ENCODE data around the gene SGIP1. TPM values are rescaled to one million over a fixed set of nuclear protein-coding genes. Genes with fewer than 3 reads are reported as not detected.

Gene SGIP1
- polyA plus RNA-seq, 1 of the 3 experiments (the other 2 are of a cell fraction) = 15.5 TPM

- POLR2A ChIA-PET = interaction anchor here (0.7 to 1.4 kb wide), 2 partner anchors 11 to 57 kb away, joined by 3 to 4 read pairs; no protein-coding TSS in a partner anchor
- H2AFZ ChIP-seq (ENCODE audit: low read depth) = no peak overlapping the region
- H3K4me3 ChIP-seq (ENCODE audit: low read depth in 2 of 2, low read length in 1 of 2) = no peak overlapping the region
- TF ChIP-seq RFX5 (IDR thresholded peaks at IDR 0.05; ENCODE audit: low read length) (no peak), POLR2AphosphoS5 (IDR thresholded peaks at IDR 0.05; ENCODE audit: low read depth, low read length) (no peak), SMC3 (IDR thresholded peaks at IDR 0.05; ENCODE audit: low read depth, low read length) (no peak), CHD2 (IDR thresholded peaks at IDR 0.05; ENCODE audit: low read length, partially characterized antibody) (no peak), FOXJ3 (CRISPR knock-in tag; IDR thresholded peaks at IDR 0.05) (no peak), RAD21 (IDR thresholded peaks at IDR 0.05; ENCODE audit: low read length) (no peak), YY1 (IDR thresholded peaks at IDR 0.05; ENCODE audit: low read depth) (no peak), RXRA (IDR thresholded peaks at IDR 0.05; ENCODE audit: borderline replicate concordance, low read depth) (no peak), TEAD4 (IDR thresholded peaks at IDR 0.05; ENCODE audit: borderline replicate concordance, insufficient read depth) (no peak), ELF1 (IDR thresholded peaks at IDR 0.05) (no peak), RCOR1 (IDR thresholded peaks at IDR 0.05; ENCODE audit: low read length) (no peak), JUND (IDR thresholded peaks at IDR 0.05) (no peak), NRF1 (IDR thresholded peaks at IDR 0.05; ENCODE audit: low read depth, low read length) (no peak), EP300 (IDR thresholded peaks at IDR 0.05; ENCODE audit: borderline replicate concordance in 1 of 2, low read depth in 1 of 2, low read length in 1 of 2) (no peak), USF2 (IDR thresholded peaks at IDR 0.05; ENCODE audit: borderline replicate concordance, low read depth, low read length) (no peak)
- TF ChIP-seq, protein P1, sequence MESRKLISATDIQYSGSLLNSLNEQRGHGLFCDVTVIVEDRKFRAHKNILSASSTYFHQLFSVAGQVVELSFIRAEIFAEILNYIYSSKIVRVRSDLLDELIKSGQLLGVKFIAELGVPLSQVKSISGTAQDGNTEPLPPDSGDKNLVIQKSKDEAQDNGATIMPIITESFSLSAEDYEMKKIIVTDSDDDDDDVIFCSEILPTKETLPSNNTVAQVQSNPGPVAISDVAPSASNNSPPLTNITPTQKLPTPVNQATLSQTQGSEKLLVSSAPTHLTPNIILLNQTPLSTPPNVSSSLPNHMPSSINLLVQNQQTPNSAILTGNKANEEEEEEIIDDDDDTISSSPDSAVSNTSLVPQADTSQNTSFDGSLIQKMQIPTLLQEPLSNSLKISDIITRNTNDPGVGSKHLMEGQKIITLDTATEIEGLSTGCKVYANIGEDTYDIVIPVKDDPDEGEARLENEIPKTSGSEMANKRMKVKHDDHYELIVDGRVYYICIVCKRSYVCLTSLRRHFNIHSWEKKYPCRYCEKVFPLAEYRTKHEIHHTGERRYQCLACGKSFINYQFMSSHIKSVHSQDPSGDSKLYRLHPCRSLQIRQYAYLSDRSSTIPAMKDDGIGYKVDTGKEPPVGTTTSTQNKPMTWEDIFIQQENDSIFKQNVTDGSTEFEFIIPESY (IDR thresholded peaks at IDR 0.05; ENCODE audit: borderline replicate concordance, low read depth) = no peak
- TF ChIP-seq, protein P2, sequence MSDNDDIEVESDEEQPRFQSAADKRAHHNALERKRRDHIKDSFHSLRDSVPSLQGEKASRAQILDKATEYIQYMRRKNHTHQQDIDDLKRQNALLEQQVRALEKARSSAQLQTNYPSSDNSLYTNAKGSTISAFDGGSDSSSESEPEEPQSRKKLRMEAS (IDR thresholded peaks at IDR 0.05; ENCODE audit: low read depth) = no peak
- peaks cover 8 to 16% of the 10 kb centered on the region in 2 experiments; a peak in 3 of 4 replicates for H3K4me1 ChIP-seq (ENCODE audit: control insufficient read depth in 1 of 2, insufficient read depth in 2 of 2, low read depth in 1 of 2, low read length in 1 of 2)
- no peaks in the 10 kb centered on the region for H4K20me1 ChIP-seq (ENCODE audit: insufficient read depth)
- H3K4me2 ChIP-seq = no peak overlapping the region
- no peaks in the 10 kb centered on the region for H3K36me3 ChIP-seq (replicated peaks in 1 of 2; ENCODE audit: control insufficient read depth in 1 of 2, insufficient read depth in 2 of 2, low read length in 1 of 2)
- H3K9me3 ChIP-seq = no peaks in the 10 kb centered on the region
- H3K9ac ChIP-seq = no peak overlapping the region
- no peak for DNase-seq
- peaks cover 7% of the 10 kb centered on the region for H3F3A ChIP-seq (replicated peaks; ENCODE audit: insufficient read depth)
- no peaks in the 10 kb centered on the region for H3K9me2 ChIP-seq
- no peaks in the 10 kb centered on the region for H3K27me3 ChIP-seq (ENCODE audit: insufficient read depth)
- CTCF ChIA-PET = interaction anchor here (0.6 to 9.9 kb wide), 15 partner anchors 8 to 257 kb away, joined by 3 to 201 read pairs (median 3); no protein-coding TSS in a partner anchor
- H3K27ac ChIP-seq (ENCODE audit: low read depth in 2 of 2, low read length in 1 of 2) = peak overlapping the region in 1 of 2 experiments; percentile 71; a peak in 2 of 4 replicates
- H3K79me2 ChIP-seq (ENCODE audit: insufficient read depth) = no peaks in the 10 kb centered on the region
Observed at GRCh38 chr1:66506991-66507390, 27.0 kb upstream of the SGIP1 start.

DNA sequence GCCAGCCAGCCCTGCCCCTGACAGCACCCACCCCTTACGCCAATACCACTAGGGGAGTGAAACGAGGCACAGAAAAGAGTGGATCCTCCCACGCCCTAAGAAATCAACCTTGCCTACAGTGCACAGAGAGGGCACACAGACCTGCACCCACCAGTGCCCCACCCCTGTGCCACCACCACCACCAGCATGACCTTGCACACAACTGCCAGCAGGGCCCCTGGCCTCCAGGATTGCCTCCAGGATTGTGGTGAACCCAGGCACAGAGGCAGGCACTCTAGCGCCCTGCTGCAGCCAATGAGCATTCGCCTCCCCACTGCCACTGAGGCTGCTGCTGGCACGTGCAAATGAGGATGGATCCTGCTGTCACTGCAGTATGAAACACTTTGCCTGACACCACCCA, 23.5 kb upstream of the SGIP1 start:
- 92% methylated on average over 2 of the region's 6 CpGs for WGBS (ENCODE audit: low lambda C conversion rate)
- CTCF ChIA-PET = no interaction called here
- H3K27me3 ChIP-seq (ENCODE audit: insufficient read depth) = no peaks in the 10 kb centered on the region
- POLR2A ChIA-PET = no interaction called here
- no peaks in the 10 kb centered on the region for H3F3A ChIP-seq (replicated peaks; ENCODE audit: insufficient read depth)
- H3K9me3 ChIP-seq = no peaks in the 10 kb centered on the region
- no peak overlapping the region for H3K9ac ChIP-seq
- no peak overlapping the region for H3K4me3 ChIP-seq (ENCODE audit: low read depth in 2 of 2, low read length in 1 of 2)
- H3K36me3 ChIP-seq (replicated peaks in 1 of 2; ENCODE audit: control insufficient read depth in 1 of 2, insufficient read depth in 2 of 2, low read length in 1 of 2) = no peaks in the 10 kb centered on the region
- no peak overlapping the region for H2AFZ ChIP-seq (ENCODE audit: low read depth)
- DNase-seq = no peak
- H3K79me2 ChIP-seq (ENCODE audit: insufficient read depth) = no peaks in the 10 kb centered on the region
- no peak overlapping the region for H3K27ac ChIP-seq (ENCODE audit: low read depth in 2 of 2, low read length in 1 of 2)
- no peaks in the 10 kb centered on the region for H3K9me2 ChIP-seq
- no peaks in the 10 kb centered on the region for H4K20me1 ChIP-seq (ENCODE audit: insufficient read depth)
- H3K4me2 ChIP-seq = no peak overlapping the region
- H3K4me1 ChIP-seq (ENCODE audit: control insufficient read depth in 1 of 2, insufficient read depth in 2 of 2, low read depth in 1 of 2, low read length in 1 of 2) = peaks cover 5 to 16% of the 10 kb centered on the region in 2 experiments; a peak in 3 of 4 replicates
- TF ChIP-seq CHD2 (IDR thresholded peaks at IDR 0.05; ENCODE audit: low read length, partially characterized antibody) = no peak
- no peak for TF ChIP-seq NRF1 (IDR thresholded peaks at IDR 0.05; ENCODE audit: low read depth, low read length)
- TF ChIP-seq GABPA (IDR thresholded peaks at IDR 0.05; ENCODE audit: low read depth) = no peak
- no peak for TF ChIP-seq RFX5 (IDR thresholded peaks at IDR 0.05; ENCODE audit: low read length)
- TF ChIP-seq NFIC (IDR thresholded peaks at IDR 0.05; ENCODE audit: borderline replicate concordance) = no peak
- TF ChIP-seq SIN3A (IDR thresholded peaks at IDR 0.05; ENCODE audit: borderline replicate concordance, low read depth, low read length) = no peak
- TF ChIP-seq FOXJ3 (CRISPR knock-in tag; IDR thresholded peaks at IDR 0.05) = no peak
- TF ChIP-seq ELF1 (IDR thresholded peaks at IDR 0.05) = no peak
- TF ChIP-seq USF1 (IDR thresholded peaks at IDR 0.05; ENCODE audit: borderline replicate concordance, low read depth) = no peak
- no peak for TF ChIP-seq REST (IDR thresholded peaks at IDR 0.05; ENCODE audit: low read depth, low read length)

Measured in SK-N-SH (cell line).